ENCODE data around the gene EFCAB8.

- TF ChIP-seq, protein P1, sequence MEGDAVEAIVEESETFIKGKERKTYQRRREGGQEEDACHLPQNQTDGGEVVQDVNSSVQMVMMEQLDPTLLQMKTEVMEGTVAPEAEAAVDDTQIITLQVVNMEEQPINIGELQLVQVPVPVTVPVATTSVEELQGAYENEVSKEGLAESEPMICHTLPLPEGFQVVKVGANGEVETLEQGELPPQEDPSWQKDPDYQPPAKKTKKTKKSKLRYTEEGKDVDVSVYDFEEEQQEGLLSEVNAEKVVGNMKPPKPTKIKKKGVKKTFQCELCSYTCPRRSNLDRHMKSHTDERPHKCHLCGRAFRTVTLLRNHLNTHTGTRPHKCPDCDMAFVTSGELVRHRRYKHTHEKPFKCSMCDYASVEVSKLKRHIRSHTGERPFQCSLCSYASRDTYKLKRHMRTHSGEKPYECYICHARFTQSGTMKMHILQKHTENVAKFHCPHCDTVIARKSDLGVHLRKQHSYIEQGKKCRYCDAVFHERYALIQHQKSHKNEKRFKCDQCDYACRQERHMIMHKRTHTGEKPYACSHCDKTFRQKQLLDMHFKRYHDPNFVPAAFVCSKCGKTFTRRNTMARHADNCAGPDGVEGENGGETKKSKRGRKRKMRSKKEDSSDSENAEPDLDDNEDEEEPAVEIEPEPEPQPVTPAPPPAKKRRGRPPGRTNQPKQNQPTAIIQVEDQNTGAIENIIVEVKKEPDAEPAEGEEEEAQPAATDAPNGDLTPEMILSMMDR (IDR thresholded peaks at IDR 0.05; ENCODE audit: borderline replicate concordance, extremely low read depth, low read length, poor library complexity, severe bottlenecking): no peak
- TF ChIP-seq EZH2 (IDR thresholded peaks at IDR 0.05; ENCODE audit: borderline replicate concordance, low read depth, low read length, severe bottlenecking): no peak
These were observed 48.8 kb upstream of the EFCAB8 start for GRCh38 chr20:32809907-32810306.

Data from DND-41 (cell line).